ENCODE data around the gene C1orf174. TPM values are rescaled to one million over a fixed set of nuclear protein-coding genes. Genes with fewer than 3 reads are reported as not detected.

The C1orf174 gene
- total and polyA plus RNA-seq, 11 donors: 7.9 to 16.4 (median 11.3) TPM

DNA sequence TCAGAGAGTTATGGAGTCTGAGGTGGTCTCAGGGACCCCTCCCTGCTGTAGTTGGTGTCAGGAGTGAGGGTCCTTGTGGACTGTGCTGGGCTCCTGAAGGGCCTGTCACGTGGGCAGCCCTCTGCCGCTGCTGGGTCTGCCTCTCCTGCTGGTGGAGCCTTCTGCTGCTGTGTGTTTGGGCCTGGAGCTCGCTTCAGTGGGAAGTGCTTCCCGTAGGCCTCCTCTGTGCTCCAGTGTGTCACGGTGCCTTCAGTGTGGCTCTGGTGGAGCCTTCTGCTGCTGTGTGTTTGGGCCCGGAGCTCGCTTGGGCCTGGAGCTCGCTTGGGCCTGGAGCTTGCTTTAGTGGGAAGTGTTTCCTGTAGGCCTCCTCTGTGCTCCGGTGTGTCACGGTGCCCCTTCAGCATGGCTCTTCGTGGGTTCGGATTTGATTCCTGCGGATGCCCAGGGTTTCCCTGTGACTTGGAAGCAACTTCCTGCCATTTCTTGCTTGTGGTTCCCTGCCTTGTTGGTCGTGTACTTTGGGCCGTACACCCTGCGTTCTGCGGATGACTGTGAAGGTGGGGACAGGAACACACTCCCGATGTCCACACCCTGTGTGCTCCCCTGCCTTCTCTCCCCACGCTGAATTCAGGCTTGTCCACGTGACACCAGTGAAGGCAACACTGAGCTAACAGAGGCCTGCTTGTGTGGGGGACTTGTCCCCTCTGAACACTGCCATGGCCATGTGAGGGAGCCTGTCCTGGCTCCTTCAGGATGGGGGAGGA, 19.5 kb downstream of the C1orf174 start:
- H3K4me1 ChIP-seq: no peaks in the 10 kb centered on the region
- H3K9me3 ChIP-seq: peaks cover 0 to 17% (median 4%) of the 10 kb centered on the region in 12 donors
- H3K36me3 ChIP-seq: peaks cover 0 to 76% (median 47%) of the 10 kb centered on the region in 9 donors
- WGBS, 4 donors: 91 to 96% (median 93%) methylated on average over 12 to 20 of the region's 20 CpGs
- TF ChIP-seq POLR2A (IDR thresholded peaks at IDR 0.05): no peak
- TF ChIP-seq, protein P1, sequence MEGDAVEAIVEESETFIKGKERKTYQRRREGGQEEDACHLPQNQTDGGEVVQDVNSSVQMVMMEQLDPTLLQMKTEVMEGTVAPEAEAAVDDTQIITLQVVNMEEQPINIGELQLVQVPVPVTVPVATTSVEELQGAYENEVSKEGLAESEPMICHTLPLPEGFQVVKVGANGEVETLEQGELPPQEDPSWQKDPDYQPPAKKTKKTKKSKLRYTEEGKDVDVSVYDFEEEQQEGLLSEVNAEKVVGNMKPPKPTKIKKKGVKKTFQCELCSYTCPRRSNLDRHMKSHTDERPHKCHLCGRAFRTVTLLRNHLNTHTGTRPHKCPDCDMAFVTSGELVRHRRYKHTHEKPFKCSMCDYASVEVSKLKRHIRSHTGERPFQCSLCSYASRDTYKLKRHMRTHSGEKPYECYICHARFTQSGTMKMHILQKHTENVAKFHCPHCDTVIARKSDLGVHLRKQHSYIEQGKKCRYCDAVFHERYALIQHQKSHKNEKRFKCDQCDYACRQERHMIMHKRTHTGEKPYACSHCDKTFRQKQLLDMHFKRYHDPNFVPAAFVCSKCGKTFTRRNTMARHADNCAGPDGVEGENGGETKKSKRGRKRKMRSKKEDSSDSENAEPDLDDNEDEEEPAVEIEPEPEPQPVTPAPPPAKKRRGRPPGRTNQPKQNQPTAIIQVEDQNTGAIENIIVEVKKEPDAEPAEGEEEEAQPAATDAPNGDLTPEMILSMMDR (IDR thresholded peaks at IDR 0.05): no peak
- intact Hi-C loops (cut with DNase I): no loop called here
- DNase-seq (peak in 1 of 5 donors; percentile 14), ATAC-seq (peak in 1 of 4 donors; percentile 15)
- H3K27me3 ChIP-seq: no peaks in the 10 kb centered on the region
- H3K4me3 ChIP-seq: no peak overlapping the region
- H3K27ac ChIP-seq: no peak overlapping the region

- intact Hi-C loops (cut with DNase I): no loop called here
- DNase-seq: peak in 1 of 5 donors; percentile 15
Observed at GRCh38 chr1:3879787-3880428, 20.2 kb downstream of the C1orf174 start.

DNA sequence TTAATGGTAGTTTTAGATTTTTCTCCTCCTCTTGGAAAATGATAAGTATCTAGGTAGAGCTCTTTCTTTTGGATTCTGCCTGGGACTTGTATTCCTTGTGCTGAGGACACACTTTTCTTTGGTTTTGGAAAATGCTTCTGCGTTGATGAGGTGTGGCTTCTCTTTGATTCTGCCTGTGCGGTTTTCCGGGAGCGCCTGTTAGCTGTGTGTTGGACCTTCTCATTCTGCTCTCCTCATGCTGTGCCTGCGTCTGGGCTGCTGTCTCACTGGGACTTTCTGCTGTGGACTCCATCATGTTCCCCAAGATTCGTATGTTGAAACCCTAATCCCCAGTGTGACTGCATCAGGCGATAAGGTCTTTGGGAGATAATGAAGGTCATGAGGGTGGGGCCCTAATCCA, 21.0 kb downstream of the C1orf174 start:
- DNase-seq: no peak
- intact Hi-C loops (cut with DNase I): no loop called here

More at GRCh38 chr1:3879787-3880428, 20.2 kb downstream of the C1orf174 start:
- no peak for TF ChIP-seq POLR2A (IDR thresholded peaks at IDR 0.05)
- TF ChIP-seq, protein P1 (IDR thresholded peaks at IDR 0.05): no peak
- Histone ChIP-seq H3K4me3 (no peak overlapping the region), H3K9me3 (peaks cover 0 to 17% (median 4%) of the 10 kb centered on the region in 12 donors), H3K36me3 (peaks cover 0 to 78% (median 47%) of the 10 kb centered on the region in 9 donors), H3K27me3 (no peaks in the 10 kb centered on the region), H3K4me1 (no peaks in the 10 kb centered on the region), H3K27ac (no peak overlapping the region)
- WGBS, 4 donors: 77 to 92% (median 85%) methylated on average over 9 of the region's 9 CpGs
- ATAC-seq: no peak

More for the DNA sequence above, 21.0 kb downstream of the C1orf174 start:
- H3K36me3 ChIP-seq: peaks cover 0 to 74% (median 42%) of the 10 kb centered on the region in 9 donors
- ATAC-seq: no peak
- no peak overlapping the region for H3K4me3 ChIP-seq
- H3K4me1 ChIP-seq: no peaks in the 10 kb centered on the region
- H3K27me3 ChIP-seq: no peaks in the 10 kb centered on the region
- 96 to 99% (median 98%) methylated on average over 7 of the region's 7 CpGs for WGBS, 4 donors
- peaks cover 0 to 17% (median 4%) of the 10 kb centered on the region in 12 donors for H3K9me3 ChIP-seq
- TF ChIP-seq, protein P1 (IDR thresholded peaks at IDR 0.05): no peak
- TF ChIP-seq POLR2A (IDR thresholded peaks at IDR 0.05): no peak
- no peak overlapping the region for H3K27ac ChIP-seq

Data from heart left ventricle (tissue), 16 donors.